C4-2B (cell line): ENCODE data around the gene OXSR1.
"Not testable (repeated sequence)": the region's sequence is repeated elsewhere in the genome, so short reads cannot be mapped to it uniquely, and the experiment has no call there.

Source experiments
- ZFX ChIP-seq: fragments of 450-650 bp; IDR thresholded peaks from 2 replicates; pipeline ENCODE4 v1.6.1; 2017
- TF ChIP-seq, protein P1 (sequence below): fragments of 450-650 bp; conservative IDR thresholded peaks from 2 replicates; pipeline ENCODE4 v1.5.1; 2017; ENCODE audit warnings: mild to moderate bottlenecking

DNA sequence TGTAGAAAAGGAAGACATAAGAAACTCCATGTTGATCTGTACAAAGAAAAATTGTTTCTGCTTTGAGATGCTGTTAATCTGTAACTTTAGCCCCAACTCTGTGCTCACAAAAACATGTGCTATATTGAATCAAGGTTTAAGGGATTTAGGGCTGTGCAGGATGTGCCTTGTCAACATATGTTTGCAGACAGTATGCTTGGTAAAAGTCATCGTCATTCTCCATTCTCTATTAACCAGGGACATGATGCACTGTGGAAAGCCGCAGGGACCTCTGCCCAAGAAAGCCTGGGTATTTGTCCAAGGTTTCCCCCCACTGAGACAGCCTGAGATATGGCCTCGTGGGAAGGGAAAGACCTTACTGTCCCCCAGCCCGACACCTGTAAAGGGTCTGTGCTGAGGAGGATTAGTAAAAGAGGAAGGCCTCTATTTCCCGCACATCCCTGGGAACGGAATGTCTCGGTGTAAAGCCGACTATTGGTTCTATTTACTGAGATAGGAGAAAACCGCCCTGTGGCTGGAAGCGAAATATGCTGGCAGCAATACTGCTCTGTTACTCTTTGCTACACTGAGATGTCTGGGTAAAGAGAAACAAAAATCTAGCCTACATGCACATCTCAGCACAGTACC, 30.7 kb upstream of the OXSR1 start:
- TF ChIP-seq, protein P1, sequence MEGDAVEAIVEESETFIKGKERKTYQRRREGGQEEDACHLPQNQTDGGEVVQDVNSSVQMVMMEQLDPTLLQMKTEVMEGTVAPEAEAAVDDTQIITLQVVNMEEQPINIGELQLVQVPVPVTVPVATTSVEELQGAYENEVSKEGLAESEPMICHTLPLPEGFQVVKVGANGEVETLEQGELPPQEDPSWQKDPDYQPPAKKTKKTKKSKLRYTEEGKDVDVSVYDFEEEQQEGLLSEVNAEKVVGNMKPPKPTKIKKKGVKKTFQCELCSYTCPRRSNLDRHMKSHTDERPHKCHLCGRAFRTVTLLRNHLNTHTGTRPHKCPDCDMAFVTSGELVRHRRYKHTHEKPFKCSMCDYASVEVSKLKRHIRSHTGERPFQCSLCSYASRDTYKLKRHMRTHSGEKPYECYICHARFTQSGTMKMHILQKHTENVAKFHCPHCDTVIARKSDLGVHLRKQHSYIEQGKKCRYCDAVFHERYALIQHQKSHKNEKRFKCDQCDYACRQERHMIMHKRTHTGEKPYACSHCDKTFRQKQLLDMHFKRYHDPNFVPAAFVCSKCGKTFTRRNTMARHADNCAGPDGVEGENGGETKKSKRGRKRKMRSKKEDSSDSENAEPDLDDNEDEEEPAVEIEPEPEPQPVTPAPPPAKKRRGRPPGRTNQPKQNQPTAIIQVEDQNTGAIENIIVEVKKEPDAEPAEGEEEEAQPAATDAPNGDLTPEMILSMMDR: not testable (repeated sequence)
- not testable (repeated sequence) for TF ChIP-seq ZFX
